Naive thymus-derived CD8-positive, alpha-beta T cell (primary cell): ENCODE data around the gene FAM217A. TPM values are rescaled to one million over a fixed set of nuclear protein-coding genes. Genes with fewer than 3 reads are reported as not detected.
"Not testable (repeated sequence)": the region's sequence is repeated elsewhere in the genome, so short reads cannot be mapped to it uniquely, and the experiment has no call there.

Experiments
- ATAC-seq, 2 donors: fragments of 150-1000 bp; cut with Tn5 transposase in 1 of 2; sonication (Bioruptor Pico), chemical (Tn5 transposase) in 1 of 2; 1 replicate in 1 of 2; 2 replicates in 1 of 2; pipeline ENCODE4 v1.10.0; 2021; ENCODE audit warnings: mild to moderate bottlenecking in 2 of 2, moderate library complexity in 2 of 2
- POLR2A ChIA-PET: fragments of 350-600 bp; sonication (Branson Sonifier 250); formaldehyde crosslinking; loops from one replicate; lab custom pipeline; 2021; ENCODE audit warnings: antibody characterized with exemption; lab: Charles Lee
- DNase-seq, 10 donors: peaks; one replicate each; pipeline versions ENCODE4 v3.0.0 to v3.0.0-alpha.2; 2020 to 2022
- H3K27ac Mint-ChIP-seq, 10 donors: one replicate each; pipeline ENCODE4 v1.8.0; 2020 to 2022; ENCODE audit warnings: mild to moderate bottlenecking in 10 of 10, mixed read lengths in 10 of 10, moderate library complexity in 4 of 10, inconsistent platforms in 1 of 10
- H3K27me3 Mint-ChIP-seq, 5 donors: one replicate each; pipeline ENCODE4 v1.8.0; 2021 to 2022; ENCODE audit warnings: mixed read lengths in 5 of 5
- H3K36me3 Mint-ChIP-seq, 3 donors: one replicate each; pipeline ENCODE4 v1.8.0; 2020 to 2022; ENCODE audit warnings: mixed read lengths in 3 of 3, mild to moderate bottlenecking in 2 of 3, inconsistent platforms in 1 of 3
- H3K4me1 Mint-ChIP-seq, 4 donors: one replicate each; pipeline ENCODE4 v1.8.0; 2021 to 2022; ENCODE audit warnings: mixed read lengths in 4 of 4
- H3K4me3 Mint-ChIP-seq, 10 donors: one replicate each; pipeline ENCODE4 v1.8.0; 2020 to 2022; ENCODE audit warnings: mild to moderate bottlenecking in 10 of 10, mixed read lengths in 10 of 10, moderate library complexity in 6 of 10, inconsistent platforms in 1 of 10
- H3K9me3 Mint-ChIP-seq, 9 donors: one replicate each; pipeline ENCODE4 v1.8.0; 2020 to 2022; ENCODE audit warnings: mixed read lengths in 9 of 9, mild to moderate bottlenecking in 3 of 9, inconsistent platforms in 1 of 9, moderate library complexity in 1 of 9
- polyA plus RNA-seq, 3 donors: library from polyadenylated mRNA; unstranded; fragments of 300-500 nt; fragmentation: Illumina TruSeq; gene quantifications; one replicate each; pipeline ENCODE4 v1.2.3, GENCODE V29; 2021
- total RNA-seq, 8 experiments: library from RNA in 2 of 8; stranded (reverse) in 2 of 8; gene quantifications; one replicate each; pipeline ENCODE4 v1.2.3 and lab custom pipeline; 2021 to 2026

The FAM217A gene, protein sequence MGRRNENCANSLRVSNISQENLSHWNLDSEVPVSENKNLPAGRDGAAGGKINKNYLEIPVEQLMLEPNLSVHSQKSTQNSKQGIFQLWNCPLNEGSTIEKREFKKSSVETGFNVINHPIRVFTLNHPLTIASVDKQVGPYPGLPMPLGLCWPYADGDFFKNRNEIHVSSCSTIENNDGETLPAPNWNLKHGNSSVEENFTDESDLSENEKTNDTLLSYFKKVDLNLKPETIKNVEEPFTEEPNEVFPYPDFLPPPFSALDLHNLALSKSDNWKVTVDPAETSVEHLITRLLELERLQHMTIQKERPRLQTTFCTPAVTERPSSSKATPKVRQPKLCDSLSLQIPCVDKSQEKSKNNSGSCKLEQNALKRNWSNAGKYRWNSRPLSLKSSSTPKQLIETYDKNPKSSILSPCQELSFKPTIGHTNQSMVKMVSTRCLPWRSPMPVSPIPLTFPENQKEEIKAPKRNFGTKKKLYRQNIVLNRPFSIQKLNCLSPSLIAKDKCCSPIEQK
- total RNA-seq, result not detected
- under 1 TPM in 2 of 3 donors, not detected in 1; 0.08 to 0.23 TPM for polyA plus RNA-seq
- 0 to 0.17 (median 0) reads per million in 6 experiments for total RNA-seq (lab: John Stamatoyannopoulos, UW)

DNA sequence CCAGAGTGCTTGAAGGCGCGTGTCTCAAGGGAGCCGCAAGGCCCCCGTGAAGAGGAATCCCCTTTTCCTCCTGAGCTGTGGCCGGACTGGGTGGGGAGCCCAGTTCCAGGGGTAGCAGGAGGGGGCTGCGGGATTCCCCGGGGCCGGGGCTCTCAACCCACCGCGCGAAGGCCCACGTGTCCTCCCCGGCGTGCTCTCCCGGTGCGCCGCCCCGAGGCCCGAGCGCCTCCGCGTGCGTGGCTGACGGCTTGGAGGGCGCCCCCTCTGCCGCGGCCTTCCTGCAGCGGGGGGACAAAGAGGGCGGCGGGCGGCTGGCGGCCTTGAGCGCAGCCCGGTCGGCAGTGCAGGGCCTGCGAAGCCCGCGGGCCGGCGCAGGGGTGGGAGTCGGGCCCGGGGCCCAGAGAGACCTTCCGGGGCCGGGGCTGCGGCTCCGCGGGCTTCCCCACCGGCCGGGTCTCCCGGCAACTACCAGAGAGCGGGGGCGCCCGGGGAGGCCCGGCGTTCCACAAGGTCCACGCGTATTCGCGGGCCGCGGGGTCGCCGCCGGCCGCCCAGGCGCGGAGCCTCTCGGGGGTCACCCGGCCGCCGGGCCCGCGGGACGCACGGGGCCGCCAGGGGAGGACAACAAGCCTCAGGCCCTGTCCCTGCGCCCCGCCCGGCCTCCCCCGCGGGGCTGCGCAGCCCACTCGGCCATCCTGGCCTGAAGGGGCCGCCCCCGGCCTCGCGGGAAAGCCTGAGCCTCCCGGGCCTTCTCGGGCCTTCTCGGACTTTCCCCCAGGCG is at the start of gene FAM217A:
Gene FAM217A, minus strand, starts transcription at position 447 of the 781 bp plus-strand sequence. CDS start 1,723 bp downstream, outside the sequence.
- Mint-ChIP-seq H3K27me3 (peaks cover 10 to 22% (median 17%) of the 10 kb centered on the region in 5 donors), H3K9me3 (no peaks in the 10 kb centered on the region), H3K27ac (no peak within 1 kb of the TSS), H3K4me1 (no peaks in the 10 kb centered on the region), H3K36me3 (no peaks in the 10 kb centered on the region), H3K4me3 (peak within 1 kb of the TSS in 1 of 10 donors; percentile 39)
- ATAC-seq, result no peak
- DNase-seq, result no peak
- POLR2A ChIA-PET, result no interaction called here

DNA sequence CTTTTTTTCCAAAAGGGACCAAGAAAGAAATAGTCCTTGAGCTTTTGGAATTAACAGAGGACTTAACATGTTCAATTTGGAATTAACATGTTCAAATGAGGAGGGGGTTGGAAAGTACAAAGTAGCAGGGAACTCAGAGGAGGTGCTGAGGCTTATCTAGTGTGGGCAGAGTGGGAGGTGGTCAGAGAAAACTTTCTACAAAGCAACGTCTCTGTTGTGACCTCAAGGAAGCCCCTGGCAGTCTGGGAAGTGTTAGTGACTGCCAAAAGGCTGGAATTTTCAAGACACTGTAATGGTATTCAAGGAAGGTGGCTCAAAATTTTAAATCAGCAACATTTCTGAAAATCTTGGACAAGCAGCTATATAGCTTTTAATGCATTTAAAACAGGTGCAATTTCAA is 49.1 kb upstream of the FAM217A start:
- POLR2A ChIA-PET, result no interaction called here
- no peak for DNase-seq
- no peak for ATAC-seq
- no peak overlapping the region for H3K4me3 Mint-ChIP-seq
- peaks cover 0 to 6% (median 0%) of the 10 kb centered on the region in 9 donors for H3K9me3 Mint-ChIP-seq
- peak overlapping the region in 1 of 10 donors; percentile 49 for H3K27ac Mint-ChIP-seq
- H3K27me3 Mint-ChIP-seq, result no peaks in the 10 kb centered on the region
- H3K4me1 Mint-ChIP-seq, result peaks cover 0 to 15% (median 7%) of the 10 kb centered on the region in 4 donors
- H3K36me3 Mint-ChIP-seq, result peaks cover 17 to 92% (median 57%) of the 10 kb centered on the region in 3 donors

DNA sequence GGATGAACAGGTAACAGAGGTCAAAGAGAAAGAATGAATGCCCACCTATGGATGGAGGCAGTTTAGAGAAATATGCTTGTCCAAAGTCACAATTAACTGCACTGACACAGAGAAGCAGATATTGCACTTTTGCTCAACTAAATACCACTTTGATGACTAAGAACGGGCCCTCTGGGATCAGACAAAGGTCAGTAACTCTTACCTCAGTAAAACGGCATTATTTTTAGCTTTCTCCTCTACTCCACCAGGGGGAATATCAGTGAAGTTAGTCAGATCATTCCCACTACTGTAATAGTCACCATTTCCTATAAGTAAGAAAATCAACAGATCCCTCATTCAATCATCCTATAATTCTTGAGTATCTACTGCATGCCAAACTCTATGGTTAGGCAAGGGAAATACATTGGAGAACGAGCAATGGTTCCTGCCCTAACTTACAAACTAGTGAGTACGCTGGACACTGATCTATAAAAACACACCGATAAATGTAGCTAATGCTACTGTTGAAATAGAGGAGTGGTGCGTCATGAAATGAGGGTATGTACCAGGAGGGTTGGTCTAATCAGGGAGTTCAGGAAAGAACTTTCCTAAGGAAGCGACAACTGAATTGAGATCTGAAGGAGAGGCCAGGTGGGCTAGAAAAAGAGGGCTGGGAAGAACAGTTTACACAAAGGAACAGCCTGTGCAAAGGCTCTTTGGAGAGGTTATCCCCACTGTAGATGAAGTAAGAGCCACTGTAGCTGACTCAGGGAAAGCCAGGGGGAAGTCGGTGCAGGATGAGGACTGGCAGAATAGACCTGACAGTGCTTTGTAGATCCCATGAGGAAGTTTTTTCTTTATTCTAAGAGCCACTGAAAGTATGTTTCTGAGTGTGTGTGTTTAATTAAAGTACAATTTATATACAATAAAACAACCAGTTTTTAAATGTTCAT is 47.3 kb upstream of the FAM217A start:
- Mint-ChIP-seq H3K27me3 (no peaks in the 10 kb centered on the region), H3K36me3 (peaks cover 10 to 89% (median 54%) of the 10 kb centered on the region in 3 donors), H3K4me3 (no peak overlapping the region), H3K4me1 (no peaks in the 10 kb centered on the region), H3K27ac (peak overlapping the region in 5 of 10 donors; percentile 18 to 61 (median 39)), H3K9me3 (peaks cover 0 to 3% (median 0%) of the 10 kb centered on the region in 9 donors)
- no peak for DNase-seq
- POLR2A ChIA-PET, result interaction anchor here (1.6 kb wide), 1 partner anchor 9 kb away, joined by 6 read pairs; the partner anchor contains the start of gene ECI2
- ATAC-seq, result no peak

DNA sequence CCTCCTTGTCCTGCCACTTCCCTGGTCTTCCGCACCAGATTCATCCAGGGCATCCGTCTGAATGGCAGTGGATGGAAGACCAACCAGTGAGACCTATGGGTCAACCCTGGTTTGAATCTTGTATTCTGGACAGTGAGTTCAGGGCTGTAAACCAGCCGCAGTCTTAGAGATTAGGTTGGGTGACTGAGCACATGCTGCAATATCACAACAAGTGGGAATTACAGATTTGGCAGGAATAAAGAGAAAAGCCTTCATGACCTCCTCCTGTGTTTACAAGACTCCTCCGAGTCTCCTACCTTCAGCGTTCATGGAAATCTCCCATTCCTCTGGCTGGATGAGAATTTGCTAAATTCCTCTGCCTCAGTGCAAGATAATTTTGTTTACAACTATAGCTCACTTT is 46.6 kb upstream of the FAM217A start:
- Mint-ChIP-seq H3K9me3 (peaks cover 0 to 5% (median 0%) of the 10 kb centered on the region in 9 donors), H3K4me1 (no peaks in the 10 kb centered on the region), H3K27ac (peak overlapping the region in 2 of 10 donors; percentile 39 to 54), H3K27me3 (no peaks in the 10 kb centered on the region), H3K4me3 (no peak overlapping the region), H3K36me3 (peaks cover 13 to 88% (median 58%) of the 10 kb centered on the region in 3 donors)
- ATAC-seq (no peak), DNase-seq (no peak)
- POLR2A ChIA-PET, result interaction anchor here (1.6 kb wide), 1 partner anchor 10 kb away, joined by 6 read pairs; the partner anchor contains the start of gene ECI2

DNA sequence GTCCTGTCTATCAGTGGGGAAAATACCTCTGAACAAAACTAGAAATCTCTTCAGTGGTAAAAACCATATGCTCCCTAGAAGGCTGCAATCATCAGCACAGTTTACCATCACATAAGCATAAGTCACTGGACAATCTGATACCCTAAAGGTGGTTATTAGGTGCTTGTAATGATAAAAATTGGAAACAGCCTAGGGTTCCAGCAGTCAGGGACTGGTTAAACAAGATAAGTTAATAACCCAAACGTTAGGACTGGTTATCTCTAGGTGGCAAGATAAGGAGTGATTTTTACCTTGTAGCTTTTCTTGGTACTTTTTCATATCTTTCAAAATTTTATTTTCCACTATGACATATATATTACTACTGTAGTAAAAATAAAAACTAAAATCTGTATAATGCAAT is 45.4 kb upstream of the FAM217A start:
- H3K36me3 Mint-ChIP-seq, result peaks cover 12 to 87% (median 54%) of the 10 kb centered on the region in 3 donors
- DNase-seq, result no peak
- no peak for ATAC-seq
- H3K27me3 Mint-ChIP-seq, result no peaks in the 10 kb centered on the region
- POLR2A ChIA-PET, result no interaction called here
- H3K4me3 Mint-ChIP-seq, result no peak overlapping the region
- H3K9me3 Mint-ChIP-seq, result peaks cover 0 to 5% (median 0%) of the 10 kb centered on the region in 9 donors
- H3K27ac Mint-ChIP-seq, result no peak overlapping the region
- H3K4me1 Mint-ChIP-seq, result no peaks in the 10 kb centered on the region

DNA sequence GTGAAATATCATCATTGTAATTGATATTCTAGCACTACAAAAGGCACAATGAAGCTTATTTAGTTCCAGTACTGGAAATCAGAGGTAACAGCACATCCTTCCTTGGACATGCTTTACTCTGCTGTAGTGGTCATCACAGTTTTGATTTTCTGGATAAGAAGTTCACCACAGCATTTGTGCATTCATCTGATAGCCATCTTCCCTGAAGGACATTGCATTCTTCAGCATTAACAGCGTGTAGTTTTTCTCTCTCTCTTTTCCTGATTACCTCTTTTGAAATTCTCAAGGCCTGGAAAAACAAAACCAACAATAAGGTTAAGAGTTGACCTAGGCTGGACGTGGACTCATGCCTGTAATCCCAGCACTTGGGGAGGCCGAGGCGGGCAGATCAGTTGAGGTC is 36.8 kb upstream of the FAM217A start:
- Mint-ChIP-seq H3K27ac (no peak overlapping the region), H3K36me3 (peaks cover 55 to 69% (median 62%) of the 10 kb centered on the region in 3 donors), H3K4me1 (peaks cover 0 to 4% (median 0%) of the 10 kb centered on the region in 4 donors), H3K4me3 (no peak overlapping the region), H3K9me3 (peaks cover 11 to 39% (median 23%) of the 10 kb centered on the region in 9 donors), H3K27me3 (peaks cover 0 to 1% (median 0%) of the 10 kb centered on the region in 5 donors)
- ATAC-seq, result no peak
- DNase-seq, result no peak
- POLR2A ChIA-PET, result no interaction called here

DNA sequence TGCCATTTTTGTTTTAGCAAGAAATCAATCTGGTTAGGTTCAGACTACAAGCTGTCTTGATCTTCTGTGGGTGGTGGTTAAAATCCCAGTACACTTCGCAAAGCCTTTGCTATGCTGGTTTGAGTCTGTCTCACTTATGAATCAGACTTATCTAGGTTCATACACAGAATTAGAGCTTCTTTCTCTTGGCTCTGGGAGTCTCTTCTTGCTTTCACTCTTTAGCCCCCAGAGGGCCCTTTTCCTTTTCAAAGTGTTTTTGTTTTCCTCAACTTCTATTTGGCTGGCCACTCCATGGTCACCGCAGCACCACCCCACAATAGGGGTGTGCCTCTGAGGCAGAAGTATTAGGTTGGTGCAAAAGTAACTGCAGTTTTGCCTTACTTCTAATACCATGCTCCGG is 35.2 kb upstream of the FAM217A start:
- H3K4me3 Mint-ChIP-seq, result no peak overlapping the region
- ATAC-seq (no peak), DNase-seq (no peak)
- POLR2A ChIA-PET, result no interaction called here
- peaks cover 11 to 39% (median 23%) of the 10 kb centered on the region in 9 donors for H3K9me3 Mint-ChIP-seq
- peaks cover 0 to 4% (median 3%) of the 10 kb centered on the region in 4 donors for H3K4me1 Mint-ChIP-seq
- H3K27me3 Mint-ChIP-seq, result peaks cover 0 to 1% (median 0%) of the 10 kb centered on the region in 5 donors
- H3K27ac Mint-ChIP-seq, result no peak overlapping the region
- H3K36me3 Mint-ChIP-seq, result peaks cover 47 to 62% (median 49%) of the 10 kb centered on the region in 3 donors

DNA sequence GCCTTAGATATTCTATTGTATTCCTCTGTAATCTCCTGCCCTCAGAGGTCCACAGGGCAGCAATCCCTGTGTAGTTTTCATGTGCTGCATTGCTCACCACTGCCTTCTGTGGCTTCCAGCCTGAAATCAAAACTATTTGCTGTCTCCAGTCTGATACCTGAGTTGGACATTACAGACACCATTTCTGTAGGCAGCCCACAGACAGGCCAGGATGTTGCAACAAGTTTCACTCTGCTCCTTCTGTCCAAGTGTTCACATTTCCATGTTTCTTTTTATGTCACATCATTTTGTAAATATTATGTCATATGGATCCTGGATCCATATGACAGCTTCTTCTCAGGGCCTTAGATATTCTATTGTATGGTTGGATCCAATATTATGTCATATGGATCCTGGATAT is 34.7 kb upstream of the FAM217A start:
- POLR2A ChIA-PET, result no interaction called here
- Mint-ChIP-seq H3K4me1 (peaks cover 0 to 5% (median 4%) of the 10 kb centered on the region in 4 donors), H3K27ac (no peak overlapping the region), H3K36me3 (peaks cover 43 to 59% (median 49%) of the 10 kb centered on the region in 3 donors), H3K4me3 (no peak overlapping the region), H3K27me3 (peaks cover 0 to 1% (median 0%) of the 10 kb centered on the region in 5 donors), H3K9me3 (peaks cover 11 to 39% (median 23%) of the 10 kb centered on the region in 9 donors)
- DNase-seq, result no peak
- no peak for ATAC-seq

DNA sequence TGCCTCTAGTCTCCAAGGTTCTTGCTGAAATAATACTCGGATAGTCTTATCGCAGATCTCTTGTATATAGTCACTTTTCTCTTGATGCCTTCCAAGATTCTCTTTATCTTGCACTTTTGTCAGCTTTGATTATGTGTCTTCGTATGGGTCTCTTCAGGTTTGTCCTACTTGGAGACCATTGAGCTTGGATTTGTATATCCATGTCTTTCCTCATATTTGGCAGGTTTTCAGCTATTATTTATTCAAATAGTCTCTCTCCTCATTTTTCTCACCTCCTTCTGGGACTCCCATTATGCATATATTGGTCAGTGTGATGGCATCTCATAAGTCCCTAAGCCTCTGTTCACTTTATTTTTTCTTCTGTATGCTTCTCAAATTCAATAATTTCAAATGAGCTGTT is 33.4 kb upstream of the FAM217A start:
- POLR2A ChIA-PET, result no interaction called here
- DNase-seq (no peak), ATAC-seq (no peak)
- H3K4me3 Mint-ChIP-seq, result no peak overlapping the region
- H3K36me3 Mint-ChIP-seq, result peaks cover 30 to 47% (median 46%) of the 10 kb centered on the region in 3 donors
- H3K4me1 Mint-ChIP-seq, result peaks cover 0 to 5% (median 3%) of the 10 kb centered on the region in 4 donors
- peaks cover 11 to 39% (median 23%) of the 10 kb centered on the region in 9 donors for H3K9me3 Mint-ChIP-seq
- no peak overlapping the region for H3K27ac Mint-ChIP-seq
- peaks cover 0 to 1% (median 0%) of the 10 kb centered on the region in 5 donors for H3K27me3 Mint-ChIP-seq

DNA sequence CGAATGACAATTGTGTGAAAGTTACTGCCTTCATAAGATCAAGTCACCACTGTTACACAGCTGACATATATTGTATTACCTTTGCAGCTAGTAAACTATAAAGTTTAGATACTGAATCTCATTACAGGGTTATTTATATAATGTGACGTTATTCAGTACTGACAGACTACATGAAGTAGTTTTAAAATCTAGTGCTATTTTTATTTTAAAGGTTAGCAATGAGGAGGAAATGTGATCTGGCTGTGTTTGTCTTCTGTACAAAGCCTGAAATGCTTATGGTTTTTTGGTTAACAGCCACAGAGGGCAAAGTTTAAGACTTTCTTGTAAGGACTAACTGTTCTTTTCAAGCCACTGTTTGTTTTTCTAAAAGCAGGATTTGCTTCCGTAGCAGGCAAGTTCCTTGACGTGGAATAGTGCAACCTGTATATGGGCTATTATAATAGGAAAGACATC is 30.5 kb upstream of the FAM217A start:
- H3K4me3 Mint-ChIP-seq, H3K27ac Mint-ChIP-seq, POLR2A ChIA-PET, H3K4me1 Mint-ChIP-seq, H3K27me3 Mint-ChIP-seq: not testable (repeated sequence)
- ATAC-seq, result peak in 1 of 2 donors; percentile 50
- H3K9me3 Mint-ChIP-seq, result peaks cover 11 to 26% (median 20%) of the 10 kb centered on the region in 9 donors
- DNase-seq, result peak in 2 of 10 donors; percentile 2 to 23
- peaks cover under 1 to 24% (median 17%) of the 10 kb centered on the region in 3 donors for H3K36me3 Mint-ChIP-seq

DNA sequence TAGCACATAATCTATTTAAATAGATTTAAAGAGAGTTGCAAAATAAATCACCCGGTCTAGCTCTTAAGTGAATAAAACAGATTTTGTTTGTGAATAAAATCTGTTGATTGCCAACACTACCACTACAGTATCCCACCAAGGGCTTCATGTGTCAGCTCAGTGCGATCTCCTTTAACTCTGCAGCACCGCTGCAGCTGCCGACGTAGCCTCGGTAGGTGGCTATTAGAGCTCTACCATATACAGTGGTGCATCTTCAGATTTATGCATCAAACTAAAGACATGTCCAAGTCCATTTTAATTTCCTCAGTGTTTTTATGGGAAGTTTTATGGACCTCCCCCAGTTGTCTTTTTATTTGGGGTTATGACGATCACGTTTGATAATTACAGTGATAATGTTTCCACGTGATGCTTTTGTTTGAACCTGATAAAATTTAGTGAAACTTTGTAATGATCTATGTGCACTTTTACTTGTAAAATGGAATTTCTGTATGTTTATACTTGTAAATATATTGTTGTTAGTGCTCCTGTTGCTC is 29.7 kb upstream of the FAM217A start:
- no peak overlapping the region for H3K27ac Mint-ChIP-seq
- POLR2A ChIA-PET, result no interaction called here
- no peak overlapping the region for H3K4me3 Mint-ChIP-seq
- H3K27me3 Mint-ChIP-seq, result peaks cover 0 to 1% (median 0%) of the 10 kb centered on the region in 5 donors
- DNase-seq, result no peak
- H3K36me3 Mint-ChIP-seq, result peaks cover 0 to 16% (median 10%) of the 10 kb centered on the region in 3 donors
- no peak for ATAC-seq
- H3K4me1 Mint-ChIP-seq, result peaks cover 0 to 5% (median 2%) of the 10 kb centered on the region in 4 donors
- H3K9me3 Mint-ChIP-seq, result peaks cover 4 to 18% (median 13%) of the 10 kb centered on the region in 9 donors
